Stomach (tissue), 4 donors: ENCODE results near the gene ORMDL3.

Experiments
- POLR2A ChIP-seq, 4 donors: fragments of 450-650 bp; IDR thresholded peaks; one replicate each; pipeline ENCODE4 v1.6.1; 2016; ENCODE audit warnings: antibody characterized with exemption in 4 of 4, control low read depth in 2 of 4, mild to moderate bottlenecking in 1 of 4, moderate library complexity in 1 of 4
- POLR2AphosphoS5 ChIP-seq, 3 donors: sonication (generic); formaldehyde crosslinking; IDR thresholded peaks; one replicate each; pipeline ENCODE4 v1.6.1; 2016; ENCODE audit warnings: antibody characterized with exemption in 3 of 3
- TF ChIP-seq, protein P1 (sequence below), 7 experiments: fragments of 450-650 bp in 4 of 7; fragments of 200-600 bp in 3 of 7; sonication (generic) in 3 of 7; IDR thresholded peaks; one replicate each; pipeline ENCODE4 v1.5.1; 2016 to 2019; ENCODE audit warnings: antibody characterized with exemption in 7 of 7, control low read depth in 2 of 7, mild to moderate bottlenecking in 1 of 7

DNA sequence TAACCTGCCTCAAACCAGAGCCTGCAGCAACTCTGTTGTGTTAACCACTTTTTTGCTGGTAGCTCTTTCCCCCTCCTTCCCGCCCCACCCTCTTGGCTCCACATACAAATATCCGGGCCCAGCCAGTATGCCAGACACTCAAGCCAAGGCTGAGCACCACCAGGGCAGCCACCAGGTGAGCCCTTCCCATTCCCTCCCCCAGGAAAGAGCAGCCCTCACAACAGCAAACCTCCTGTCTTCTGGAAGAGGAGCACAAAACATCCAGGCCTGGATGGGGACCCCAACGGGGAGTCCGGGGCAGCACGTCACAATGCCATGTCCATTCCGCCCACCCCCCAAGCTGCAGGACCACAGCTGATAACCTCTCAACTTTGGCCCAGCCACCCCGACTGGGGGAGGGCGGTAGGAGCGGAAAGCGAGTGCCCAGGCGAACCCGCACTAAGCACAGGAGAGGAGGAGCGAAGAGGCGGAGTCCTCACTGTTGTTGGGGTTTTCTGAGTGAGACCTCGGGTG, 757 bp downstream of the ORMDL3 start:
- TF ChIP-seq, protein P1, sequence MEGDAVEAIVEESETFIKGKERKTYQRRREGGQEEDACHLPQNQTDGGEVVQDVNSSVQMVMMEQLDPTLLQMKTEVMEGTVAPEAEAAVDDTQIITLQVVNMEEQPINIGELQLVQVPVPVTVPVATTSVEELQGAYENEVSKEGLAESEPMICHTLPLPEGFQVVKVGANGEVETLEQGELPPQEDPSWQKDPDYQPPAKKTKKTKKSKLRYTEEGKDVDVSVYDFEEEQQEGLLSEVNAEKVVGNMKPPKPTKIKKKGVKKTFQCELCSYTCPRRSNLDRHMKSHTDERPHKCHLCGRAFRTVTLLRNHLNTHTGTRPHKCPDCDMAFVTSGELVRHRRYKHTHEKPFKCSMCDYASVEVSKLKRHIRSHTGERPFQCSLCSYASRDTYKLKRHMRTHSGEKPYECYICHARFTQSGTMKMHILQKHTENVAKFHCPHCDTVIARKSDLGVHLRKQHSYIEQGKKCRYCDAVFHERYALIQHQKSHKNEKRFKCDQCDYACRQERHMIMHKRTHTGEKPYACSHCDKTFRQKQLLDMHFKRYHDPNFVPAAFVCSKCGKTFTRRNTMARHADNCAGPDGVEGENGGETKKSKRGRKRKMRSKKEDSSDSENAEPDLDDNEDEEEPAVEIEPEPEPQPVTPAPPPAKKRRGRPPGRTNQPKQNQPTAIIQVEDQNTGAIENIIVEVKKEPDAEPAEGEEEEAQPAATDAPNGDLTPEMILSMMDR (IDR thresholded peaks at IDR 0.05) = no peak
- TF ChIP-seq POLR2AphosphoS5 (IDR thresholded peaks at IDR 0.05) (no peak), POLR2A (IDR thresholded peaks at IDR 0.05) (no peak)
